Ramos (cell line): ENCODE data around the gene SAP30BP.

Source experiments
- in situ Hi-C: fragments of 300-500 bp; cut with MboI; formaldehyde crosslinking; loops from one replicate; pipeline ENCODE4 v1.14.3; 2022; ENCODE audit warnings: low sequenced_read_pairs; ENCODE audit not compliant: unreplicated experiment

The SAP30BP gene

DNA sequence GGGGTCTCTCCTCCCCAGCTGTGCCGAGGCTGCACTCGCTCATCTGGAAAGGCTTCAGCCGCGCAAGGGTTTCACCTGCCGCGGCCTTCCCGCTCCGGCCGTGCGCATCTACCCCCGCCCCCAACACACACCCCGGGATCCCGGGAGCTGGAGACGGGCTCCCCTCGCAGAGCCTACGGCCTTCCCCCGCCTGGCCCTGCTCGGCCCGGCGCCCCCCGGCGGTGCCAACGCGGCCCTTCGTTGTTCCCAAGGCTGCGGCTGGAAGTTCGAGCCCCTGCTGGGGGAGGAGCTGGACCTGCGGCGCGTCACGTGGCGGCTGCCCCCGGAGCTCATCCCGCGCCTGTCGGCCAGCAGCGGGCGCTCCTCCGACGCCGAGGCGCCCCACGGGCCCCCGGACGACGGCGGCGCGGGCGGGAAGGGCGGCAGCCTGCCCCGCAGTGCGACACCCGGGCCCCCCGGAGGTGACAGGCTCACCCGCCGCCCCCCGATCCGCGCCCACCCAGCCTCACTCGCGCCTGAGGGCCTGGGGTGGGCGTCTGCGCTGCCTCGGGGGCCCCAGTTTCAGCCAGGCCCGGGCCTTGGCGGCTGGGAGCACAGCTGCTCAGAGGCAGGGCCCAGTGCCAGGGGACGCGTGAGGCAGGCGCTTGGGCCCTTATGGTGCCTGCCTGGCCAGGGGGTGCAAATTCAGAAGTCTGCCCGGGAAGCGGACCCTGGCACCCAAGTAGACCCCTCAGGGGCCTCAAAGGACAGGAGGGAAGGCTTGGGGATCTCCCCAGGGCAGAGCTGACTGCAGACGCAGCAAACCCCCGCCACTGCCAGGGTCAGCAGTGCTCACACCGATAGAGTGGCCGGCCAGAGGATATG, 86.6 kb downstream of the SAP30BP start:
- in situ Hi-C loops, result no loop called here

DNA sequence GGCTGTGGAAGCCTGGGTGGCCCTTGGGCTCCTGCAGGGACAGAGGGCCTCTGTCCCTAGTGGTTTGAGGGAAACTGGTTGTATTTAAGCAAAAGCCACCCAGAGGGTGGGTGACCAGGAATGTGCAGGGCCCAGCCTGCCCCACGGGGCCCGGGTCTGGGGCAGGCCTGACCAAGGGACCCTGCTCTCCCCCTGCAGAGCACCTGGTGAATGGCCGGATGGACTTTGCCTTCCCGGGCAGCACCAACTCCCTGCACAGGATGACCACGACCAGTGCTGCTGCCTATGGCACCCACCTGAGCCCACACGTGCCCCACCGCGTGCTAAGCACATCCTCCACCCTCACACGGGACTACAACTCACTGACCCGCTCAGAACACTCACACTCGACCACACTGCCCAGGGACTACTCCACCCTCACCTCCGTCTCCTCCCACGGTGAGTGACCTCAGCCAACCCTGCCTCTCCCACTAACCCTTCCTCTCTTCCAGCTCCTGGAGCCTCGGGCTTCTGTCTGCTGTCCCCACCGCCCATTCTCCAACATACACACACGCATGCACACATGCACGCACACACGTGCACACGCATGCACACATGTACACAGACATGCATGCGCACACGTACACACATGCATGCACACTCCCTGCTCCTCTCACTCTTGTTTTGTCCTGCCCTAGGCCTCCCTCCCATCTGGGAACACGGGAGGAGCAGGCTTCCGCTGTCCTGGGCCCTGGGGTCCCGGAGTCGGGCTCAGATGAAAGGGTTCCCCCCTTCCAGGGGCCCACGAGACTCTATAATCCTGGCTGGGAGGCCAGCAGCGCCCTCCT, 87.5 kb downstream of the SAP30BP start:
- in situ Hi-C loops, result no loop called here

GRCh38 chr17:75755205-75755901, 88.2 kb downstream of the SAP30BP start:
- in situ Hi-C loops, result no loop called here

- in situ Hi-C loops, result no loop called here
Measured at GRCh38 chr17:75755990-75756389, 88.9 kb downstream of the SAP30BP start.

- in situ Hi-C loops, result no loop called here
Measured at GRCh38 chr17:75756451-75757085, 89.4 kb downstream of the SAP30BP start.

DNA sequence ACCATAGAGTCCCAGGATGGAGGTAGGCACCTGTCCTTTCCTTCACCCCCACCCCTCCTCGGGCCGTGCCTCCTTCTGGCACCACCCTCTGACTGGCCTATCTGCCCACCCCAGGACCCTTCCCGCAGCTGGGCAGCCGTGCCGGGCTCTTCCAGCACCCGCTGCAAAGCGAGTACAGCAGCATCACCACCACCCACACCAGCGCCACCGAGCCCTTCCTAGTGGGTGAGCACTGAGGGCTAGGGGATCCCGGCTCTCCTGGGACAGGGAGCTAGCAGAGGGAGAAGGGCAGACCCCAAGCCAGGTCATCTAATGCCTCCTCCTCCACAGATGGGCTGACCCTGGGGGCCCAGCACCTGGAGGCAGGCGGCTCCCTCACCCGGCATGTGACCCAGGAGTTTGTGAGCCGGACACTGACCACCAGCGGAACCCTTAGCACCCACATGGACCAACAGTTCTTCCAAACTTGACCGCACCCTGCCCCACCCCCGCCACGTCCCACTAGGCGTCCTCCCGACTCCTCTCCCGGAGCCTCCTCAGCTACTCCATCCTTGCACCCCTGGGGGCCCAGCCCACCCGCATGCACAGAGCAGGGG, 90.0 kb downstream of the SAP30BP start:
- in situ Hi-C loops, result no loop called here
